ENCODE measurements around the gene NTSR2.

NTSR2 gene

DNA sequence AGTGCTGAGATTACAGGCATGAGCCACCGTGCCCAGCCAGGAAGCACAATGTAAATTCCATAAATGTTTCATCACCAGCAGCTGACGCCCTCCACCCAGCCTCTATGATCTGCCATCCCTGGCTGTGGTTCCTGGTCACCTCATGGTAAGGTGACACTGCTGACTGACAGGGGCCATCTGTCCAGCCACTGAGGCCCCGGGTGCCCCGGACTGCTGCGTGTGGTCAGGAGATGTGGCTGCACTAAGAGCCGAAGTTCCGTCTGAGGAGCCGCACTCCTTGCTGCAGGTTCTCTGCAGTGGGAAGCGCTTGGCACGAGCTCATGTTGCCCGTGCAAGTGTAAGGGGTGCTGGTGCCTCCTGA, 10.9 kb downstream of the NTSR2 start:
- no peaks in the 10 kb centered on the region for H3K9me3 Mint-ChIP-seq (ENCODE audit: low read depth)
- peaks cover 7% of the 10 kb centered on the region for H3K27me3 Mint-ChIP-seq
- no peak overlapping the region for H3K27ac Mint-ChIP-seq
- no peak overlapping the region for H3K4me3 Mint-ChIP-seq
- H3K36me3 Mint-ChIP-seq, result peaks cover 2% of the 10 kb centered on the region
- no peaks in the 10 kb centered on the region for H3K4me1 Mint-ChIP-seq (ENCODE audit: low read depth)

GRCh38 chr2:11658208-11659114, 11.5 kb downstream of the NTSR2 start:
- Mint-ChIP-seq H3K9me3 (ENCODE audit: low read depth) (no peaks in the 10 kb centered on the region), H3K4me1 (ENCODE audit: low read depth) (no peaks in the 10 kb centered on the region), H3K36me3 (peaks cover 2% of the 10 kb centered on the region), H3K27me3 (peaks cover 7% of the 10 kb centered on the region), H3K4me3 (no peak overlapping the region), H3K27ac (no peak overlapping the region)

- Mint-ChIP-seq H3K27ac (no peak overlapping the region), H3K36me3 (peaks cover 2% of the 10 kb centered on the region), H3K4me3 (no peak overlapping the region), H3K27me3 (peaks cover 7% of the 10 kb centered on the region), H3K9me3 (ENCODE audit: low read depth) (no peaks in the 10 kb centered on the region), H3K4me1 (ENCODE audit: low read depth) (no peaks in the 10 kb centered on the region)
Measured at GRCh38 chr2:11657646-11658045, 12.3 kb downstream of the NTSR2 start.

DNA sequence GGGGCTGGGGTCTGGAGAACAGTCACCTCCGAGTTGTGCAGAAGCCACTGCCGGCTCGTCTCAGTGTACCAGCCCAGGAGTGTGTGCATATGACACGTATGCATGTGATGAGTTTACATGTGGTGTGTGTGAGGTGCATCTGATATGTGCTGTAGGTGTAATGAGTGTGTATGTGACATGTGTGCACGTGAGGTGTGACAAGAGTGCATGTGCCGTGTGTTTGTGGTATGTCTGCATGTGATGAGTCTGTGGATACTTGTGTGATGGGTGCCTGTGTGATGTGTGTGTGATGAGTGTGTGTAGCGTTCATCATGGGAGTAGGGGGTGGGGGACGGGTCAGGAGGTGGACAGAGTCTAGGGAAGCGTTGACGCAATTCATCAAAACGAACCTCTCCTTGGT, 12.8 kb downstream of the NTSR2 start:
- H3K36me3 Mint-ChIP-seq, result peaks cover 2% of the 10 kb centered on the region
- H3K4me3 Mint-ChIP-seq, result no peak overlapping the region
- H3K27ac Mint-ChIP-seq, result no peak overlapping the region
- H3K27me3 Mint-ChIP-seq, result peaks cover 7% of the 10 kb centered on the region
- no peaks in the 10 kb centered on the region for H3K4me1 Mint-ChIP-seq (ENCODE audit: low read depth)
- no peaks in the 10 kb centered on the region for H3K9me3 Mint-ChIP-seq (ENCODE audit: low read depth)

DNA sequence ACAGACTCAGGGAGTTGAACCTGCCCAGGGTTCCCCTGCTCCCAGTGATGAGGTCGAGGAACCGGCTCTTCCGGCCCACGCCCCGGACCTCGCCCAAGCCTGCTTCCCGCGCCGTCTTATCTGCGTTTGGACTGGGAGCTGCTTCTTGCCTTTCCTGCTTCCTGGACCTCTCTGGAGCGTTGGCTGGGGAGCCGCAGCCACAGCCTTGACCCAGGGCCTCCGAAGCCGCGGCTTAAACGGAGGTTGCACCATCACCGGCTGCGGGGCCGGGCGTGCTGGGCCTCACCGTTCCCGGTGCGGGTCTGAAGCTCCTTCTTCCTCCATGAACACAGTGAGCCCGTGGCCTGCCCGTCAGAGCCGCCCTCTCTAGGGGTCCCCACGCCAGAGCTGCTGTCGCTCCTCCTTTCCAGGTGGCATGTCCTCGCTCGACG, 13.3 kb downstream of the NTSR2 start:
- no peaks in the 10 kb centered on the region for H3K4me1 Mint-ChIP-seq (ENCODE audit: low read depth)
- H3K27me3 Mint-ChIP-seq, result peaks cover 5% of the 10 kb centered on the region
- H3K9me3 Mint-ChIP-seq (ENCODE audit: low read depth), result no peaks in the 10 kb centered on the region
- H3K4me3 Mint-ChIP-seq, result no peak overlapping the region
- H3K27ac Mint-ChIP-seq, result no peak overlapping the region
- no peaks in the 10 kb centered on the region for H3K36me3 Mint-ChIP-seq

GRCh38 chr2:11656252-11656651, 13.7 kb downstream of the NTSR2 start:
- Mint-ChIP-seq H3K27me3 (peaks cover 4% of the 10 kb centered on the region), H3K4me1 (ENCODE audit: low read depth) (no peaks in the 10 kb centered on the region), H3K27ac (no peak overlapping the region), H3K4me3 (no peak overlapping the region), H3K9me3 (ENCODE audit: low read depth) (no peaks in the 10 kb centered on the region), H3K36me3 (no peaks in the 10 kb centered on the region)

DNA sequence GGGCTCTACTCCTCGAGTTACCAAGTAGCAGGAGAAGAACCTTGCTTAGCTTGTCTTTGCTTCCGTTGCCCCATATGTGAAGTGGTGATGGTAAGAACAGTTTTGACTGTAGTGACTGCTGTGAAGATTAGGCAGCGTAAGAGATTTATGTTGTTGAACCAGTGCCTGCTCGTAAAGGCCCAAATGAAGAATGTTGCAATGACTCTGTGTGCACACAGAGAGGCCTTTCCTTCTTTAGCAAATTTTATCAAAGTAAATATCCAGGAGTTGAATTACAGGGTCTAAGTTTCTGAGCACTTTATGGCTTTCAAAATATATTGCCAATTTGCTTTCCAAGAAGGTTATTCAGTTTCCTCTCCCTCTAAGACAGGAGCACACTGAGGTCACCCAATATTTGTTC, 14.5 kb downstream of the NTSR2 start:
- no peaks in the 10 kb centered on the region for H3K9me3 Mint-ChIP-seq (ENCODE audit: low read depth)
- H3K27me3 Mint-ChIP-seq, result peaks cover 2% of the 10 kb centered on the region
- no peak overlapping the region for H3K4me3 Mint-ChIP-seq
- no peaks in the 10 kb centered on the region for H3K4me1 Mint-ChIP-seq (ENCODE audit: low read depth)
- no peak overlapping the region for H3K27ac Mint-ChIP-seq
- no peaks in the 10 kb centered on the region for H3K36me3 Mint-ChIP-seq

GRCh38 chr2:11652553-11652952, 17.4 kb downstream of the NTSR2 start:
- Mint-ChIP-seq H3K27me3 (peaks cover 4% of the 10 kb centered on the region), H3K4me3 (no peak overlapping the region), H3K36me3 (no peaks in the 10 kb centered on the region), H3K27ac (no peak overlapping the region), H3K9me3 (ENCODE audit: low read depth) (no peaks in the 10 kb centered on the region), H3K4me1 (ENCODE audit: low read depth) (no peaks in the 10 kb centered on the region)

DNA sequence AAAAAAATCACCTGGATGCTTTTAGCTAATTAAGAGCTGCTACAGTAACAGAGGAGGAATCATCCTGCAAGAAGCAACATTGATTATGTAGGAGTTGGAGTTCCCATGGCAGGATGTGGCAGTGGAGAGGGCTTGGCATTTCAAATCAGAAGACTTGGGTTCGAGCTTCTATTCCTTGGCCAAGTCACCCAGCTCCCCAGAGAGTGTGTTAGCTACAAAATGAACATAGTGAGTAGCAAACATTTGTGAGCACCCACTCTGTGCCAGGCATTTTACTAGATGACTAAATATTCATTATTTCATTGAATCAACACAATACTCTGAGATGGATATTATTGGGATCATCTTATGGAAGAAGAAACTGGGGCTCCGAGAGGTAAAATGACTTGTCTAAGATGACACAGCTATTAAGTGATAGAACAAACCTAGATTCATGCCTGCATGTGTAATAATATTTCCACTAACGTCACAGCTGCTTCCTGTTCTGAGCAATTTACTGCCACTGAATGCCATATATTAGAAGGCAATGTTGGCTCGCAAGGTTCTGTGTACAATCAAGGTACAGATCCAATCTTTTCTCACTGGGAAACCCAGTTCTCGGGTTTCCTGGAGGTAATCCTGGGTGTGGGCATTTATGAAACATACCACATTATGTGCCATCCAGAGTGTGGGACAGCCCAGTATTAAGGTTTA, 18.0 kb downstream of the NTSR2 start:
- peaks cover 4% of the 10 kb centered on the region for H3K27me3 Mint-ChIP-seq
- H3K4me1 Mint-ChIP-seq (ENCODE audit: low read depth), result no peaks in the 10 kb centered on the region
- H3K36me3 Mint-ChIP-seq, result no peaks in the 10 kb centered on the region
- no peaks in the 10 kb centered on the region for H3K9me3 Mint-ChIP-seq (ENCODE audit: low read depth)
- no peak overlapping the region for H3K4me3 Mint-ChIP-seq
- H3K27ac Mint-ChIP-seq, result no peak overlapping the region

GRCh38 chr2:11649093-11649492, 20.9 kb downstream of the NTSR2 start:
- Mint-ChIP-seq H3K36me3 (no peaks in the 10 kb centered on the region), H3K9me3 (ENCODE audit: low read depth) (no peaks in the 10 kb centered on the region), H3K4me3 (no peak overlapping the region), H3K27ac (no peak overlapping the region), H3K4me1 (ENCODE audit: low read depth) (no peaks in the 10 kb centered on the region), H3K27me3 (peaks cover 2% of the 10 kb centered on the region)

GRCh38 chr2:11647834-11648600, 22.0 kb downstream of the NTSR2 start:
- Mint-ChIP-seq H3K27ac (no peak overlapping the region), H3K36me3 (no peaks in the 10 kb centered on the region)

GRCh38 chr2:11646530-11646929, 23.5 kb downstream of the NTSR2 start:
- Mint-ChIP-seq H3K27ac (no peak overlapping the region), H3K4me1 (ENCODE audit: low read depth) (no peaks in the 10 kb centered on the region), H3K9me3 (ENCODE audit: low read depth) (no peaks in the 10 kb centered on the region), H3K4me3 (no peak overlapping the region), H3K36me3 (no peaks in the 10 kb centered on the region), H3K27me3 (peaks cover 2% of the 10 kb centered on the region)

More at GRCh38 chr2:11647834-11648600, 22.0 kb downstream of the NTSR2 start:
- H3K4me3 Mint-ChIP-seq, result no peak overlapping the region
- peaks cover 2% of the 10 kb centered on the region for H3K27me3 Mint-ChIP-seq
- no peaks in the 10 kb centered on the region for H3K9me3 Mint-ChIP-seq (ENCODE audit: low read depth)
- H3K4me1 Mint-ChIP-seq (ENCODE audit: low read depth), result no peaks in the 10 kb centered on the region

- Mint-ChIP-seq H3K4me1 (ENCODE audit: low read depth) (no peaks in the 10 kb centered on the region), H3K4me3 (no peak overlapping the region), H3K36me3 (no peaks in the 10 kb centered on the region), H3K9me3 (ENCODE audit: low read depth) (no peaks in the 10 kb centered on the region), H3K27me3 (peaks cover 4% of the 10 kb centered on the region), H3K27ac (no peak overlapping the region)
Measured at GRCh38 chr2:11644293-11644692, 25.7 kb downstream of the NTSR2 start.

DNA sequence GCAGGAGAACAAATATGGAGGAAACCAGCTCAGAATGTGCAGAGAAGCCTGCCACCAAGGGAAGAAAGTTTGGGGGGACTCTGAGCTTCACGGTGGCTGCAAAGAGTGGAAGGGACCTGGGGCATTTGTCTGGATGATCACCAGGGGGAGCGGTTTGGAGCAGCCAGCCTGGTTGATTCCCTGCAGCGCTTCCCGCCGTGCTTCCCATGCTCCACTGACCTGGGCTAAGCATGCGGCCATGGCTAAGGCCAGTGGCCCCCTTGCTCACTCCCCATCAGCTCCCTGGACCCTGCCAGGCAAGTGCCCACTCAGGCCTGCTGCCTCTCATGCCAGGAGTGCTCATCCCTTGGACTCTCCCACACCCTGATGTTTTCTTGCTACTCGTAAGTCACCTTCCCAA, 27.0 kb downstream of the NTSR2 start:
- no peak overlapping the region for H3K4me3 Mint-ChIP-seq
- no peaks in the 10 kb centered on the region for H3K4me1 Mint-ChIP-seq (ENCODE audit: low read depth)
- peaks cover 4% of the 10 kb centered on the region for H3K27me3 Mint-ChIP-seq
- no peaks in the 10 kb centered on the region for H3K36me3 Mint-ChIP-seq
- no peak overlapping the region for H3K27ac Mint-ChIP-seq
- H3K9me3 Mint-ChIP-seq (ENCODE audit: low read depth), result no peaks in the 10 kb centered on the region

- Mint-ChIP-seq H3K27me3 (peaks cover 7% of the 10 kb centered on the region), H3K27ac (no peak overlapping the region)
Measured at GRCh38 chr2:11640132-11640531, 29.9 kb downstream of the NTSR2 start.

More at GRCh38 chr2:11640132-11640531, 29.9 kb downstream of the NTSR2 start:
- Mint-ChIP-seq H3K36me3 (no peaks in the 10 kb centered on the region), H3K4me1 (ENCODE audit: low read depth) (no peaks in the 10 kb centered on the region), H3K9me3 (ENCODE audit: low read depth) (no peaks in the 10 kb centered on the region), H3K4me3 (no peak overlapping the region)
